Measurements from ENCODE around the gene STK17B. TPM values are rescaled to one million over a fixed set of nuclear protein-coding genes. Genes with fewer than 3 reads are reported as not detected.

STK17B gene
- total and polyA plus RNA-seq, 2 experiments from 2014 or later: 5.7 to 13.7 TPM

- TF ChIP-seq ZNF462 (CRISPR knock-in tag; IDR thresholded peaks at IDR 0.05): no peak
- TF ChIP-seq, protein P1, sequence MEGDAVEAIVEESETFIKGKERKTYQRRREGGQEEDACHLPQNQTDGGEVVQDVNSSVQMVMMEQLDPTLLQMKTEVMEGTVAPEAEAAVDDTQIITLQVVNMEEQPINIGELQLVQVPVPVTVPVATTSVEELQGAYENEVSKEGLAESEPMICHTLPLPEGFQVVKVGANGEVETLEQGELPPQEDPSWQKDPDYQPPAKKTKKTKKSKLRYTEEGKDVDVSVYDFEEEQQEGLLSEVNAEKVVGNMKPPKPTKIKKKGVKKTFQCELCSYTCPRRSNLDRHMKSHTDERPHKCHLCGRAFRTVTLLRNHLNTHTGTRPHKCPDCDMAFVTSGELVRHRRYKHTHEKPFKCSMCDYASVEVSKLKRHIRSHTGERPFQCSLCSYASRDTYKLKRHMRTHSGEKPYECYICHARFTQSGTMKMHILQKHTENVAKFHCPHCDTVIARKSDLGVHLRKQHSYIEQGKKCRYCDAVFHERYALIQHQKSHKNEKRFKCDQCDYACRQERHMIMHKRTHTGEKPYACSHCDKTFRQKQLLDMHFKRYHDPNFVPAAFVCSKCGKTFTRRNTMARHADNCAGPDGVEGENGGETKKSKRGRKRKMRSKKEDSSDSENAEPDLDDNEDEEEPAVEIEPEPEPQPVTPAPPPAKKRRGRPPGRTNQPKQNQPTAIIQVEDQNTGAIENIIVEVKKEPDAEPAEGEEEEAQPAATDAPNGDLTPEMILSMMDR (conservative IDR thresholded peaks at IDR 0.05; ENCODE audit: low read depth in 2 of 2): no peak
- TF ChIP-seq NANOG (IDR thresholded peaks at IDR 0.05; ENCODE audit: borderline replicate concordance): no peak
Measured at GRCh38 chr2:196083601-196084000, 87.8 kb downstream of the STK17B start (continued).

Other genes starting within 250 kb of the STK17B start
- gene DNAH7, start 102.7 kb downstream of the STK17B start, total RNA-seq (2014; rRNA removed; shearing (Covaris generic)): 0.27 and 0.35 TPM in 2 replicates
- gene DNAH7, start 102.7 kb downstream of the STK17B start, polyA plus RNA-seq (2016; fragmentation: Nextera tagmentation; extraction: Ambion mirVana): 0.99 and 1.1 TPM in 2 replicates

All from GM23338 (cell line).